GM12864 (cell line): Measurements from ENCODE around the gene TRIM23.

ENCODE experiments used
- DNase-seq: peaks from one replicate; pipeline ENCODE4 v3.0.0-alpha.2; 2011; ENCODE audit warnings: low read depth
- H3K4me3 ChIP-seq: 2 replicates; pipeline ENCODE4 v1.5.1; 2011; ENCODE audit warnings: mild to moderate bottlenecking, low read depth, low read length, control low read depth
- CTCF ChIP-seq: IDR thresholded peaks from 2 replicates; pipeline ENCODE4 v1.5.1; 2011; ENCODE audit warnings: low read depth, mild to moderate bottlenecking, moderate library complexity, low read length, control low read depth, inconsistent platforms; ENCODE audit errors: missing control alignments

Gene TRIM23

GRCh38 chr5:65566505-65566904 is 57.6 kb downstream of the TRIM23 start:
- TF ChIP-seq CTCF = no peak
- no peak overlapping the region for H3K4me3 ChIP-seq
- DNase-seq = no peak

GRCh38 chr5:65563777-65564176 is 60.4 kb downstream of the TRIM23 start:
- no peak for TF ChIP-seq CTCF
- peak overlapping the region; percentile 92 for H3K4me3 ChIP-seq
- DNase-seq = no peak

GRCh38 chr5:65562731-65563701 is 61.1 kb downstream of the TRIM23 start, which contains the start of the genes CENPK and PPWD1:
CENPK (minus strand) TSS chr5:65563168; CDS start chr5:65554907, 8,261 bp downstream.
PPWD1 (plus strand) TSS chr5:65563296; CDS start chr5:65563311, 15 bp downstream.
- TF ChIP-seq CTCF = no peak
- DNase-seq = peak; percentile 88
- H3K4me3 ChIP-seq = peak within 1 kb of the TSS; percentile 92

- TF ChIP-seq CTCF = no peak
- no peak overlapping the region for H3K4me3 ChIP-seq
- DNase-seq = no peak
Measured at GRCh38 chr5:65556718-65557117, 67.4 kb downstream of the TRIM23 start.

- DNase-seq = no peak
- TF ChIP-seq CTCF = no peak
- no peak overlapping the region for H3K4me3 ChIP-seq
Measured at GRCh38 chr5:65556181-65556580, 68.0 kb downstream of the TRIM23 start.

GRCh38 chr5:65555287-65555686 is 68.8 kb downstream of the TRIM23 start:
- H3K4me3 ChIP-seq = no peak overlapping the region
- no peak for DNase-seq
- TF ChIP-seq CTCF = no peak
